Brain microvascular endothelial cell (primary cell): Measurements from ENCODE around the gene IRF9.
A peak's percentile ranks its signal among the peaks of the same experiment; 100 is the strongest.

Experiments
- DNase-seq: peaks from one replicate; pipeline ENCODE4 v3.0.0-alpha.2; 2020
- H3K27ac ChIP-seq: fragments of 250-450 bp; sonication (Bioruptor Pico); 2 replicates; pipeline ENCODE4 v1.5.1; 2020; ENCODE audit warnings: mild to moderate bottlenecking, moderate library complexity
- H3K27me3 ChIP-seq: fragments of 250-450 bp; sonication (Bioruptor Pico); replicated peaks from 2 replicates; pipeline ENCODE4 v1.5.1; 2020; ENCODE audit warnings: mild to moderate bottlenecking
- H3K36me3 ChIP-seq: fragments of 250-450 bp; sonication (Bioruptor Pico); replicated peaks from 2 replicates; pipeline ENCODE4 v1.5.1; 2020; ENCODE audit warnings: mild to moderate bottlenecking
- H3K4me3 ChIP-seq: 2 replicates; pipeline ENCODE4 v1.5.1; 2011; ENCODE audit warnings: low read depth, mild to moderate bottlenecking, control low read depth, low read length, moderate library complexity
- in situ Hi-C: cut with HindIII; loops from 2 replicates; pipeline ENCODE4 v1.10.0; 2017; ENCODE audit warnings: low sequenced_read_pairs, low pct_ligation_motif_present
- TF ChIP-seq, protein P1 (sequence below): IDR thresholded peaks from 2 replicates; pipeline ENCODE4 v1.5.1; 2011; ENCODE audit warnings: low read depth, mild to moderate bottlenecking, moderate library complexity, low read length, control low read depth, inconsistent platforms; ENCODE audit errors: missing control alignments

The IRF9 gene

DNA sequence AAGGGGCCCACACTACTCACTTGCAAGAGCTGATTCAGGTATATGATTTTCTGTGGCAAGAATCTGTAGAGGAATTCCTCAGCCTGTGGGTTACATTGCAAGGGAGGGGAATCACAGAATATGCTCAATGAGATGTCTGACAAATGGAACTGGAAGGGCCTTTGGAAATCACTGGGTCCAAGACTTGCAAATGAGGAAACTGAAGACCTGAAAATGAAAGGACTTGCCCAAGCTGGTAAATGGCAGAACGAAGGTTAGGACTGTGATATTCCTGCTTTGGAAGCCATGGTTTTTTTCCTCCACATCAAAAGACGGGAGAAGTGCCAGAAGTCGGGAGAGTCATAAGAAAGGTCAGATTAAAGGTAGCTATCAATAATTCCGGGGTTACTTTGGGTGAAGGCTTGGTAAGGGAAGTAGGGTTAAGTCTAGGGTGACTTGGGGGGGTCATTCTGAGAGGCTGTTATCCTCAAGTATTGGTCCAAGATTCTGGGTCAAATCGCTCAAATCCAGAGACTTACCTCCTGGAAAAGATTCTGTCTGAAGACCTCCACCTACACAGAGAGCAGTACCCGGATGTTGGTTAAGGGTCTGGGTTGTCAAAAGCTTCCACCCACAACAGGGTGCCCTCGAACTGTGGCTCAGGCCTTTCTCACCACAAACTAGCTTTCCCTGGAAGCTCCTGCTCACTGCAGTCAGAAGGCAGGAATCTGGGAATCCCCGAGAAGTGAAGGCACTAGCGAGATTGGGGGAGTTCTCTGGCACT is 15.2 kb upstream of the IRF9 start:
- peak overlapping the region; percentile 91 for H3K4me3 ChIP-seq
- peaks cover 20% of the 10 kb centered on the region for H3K36me3 ChIP-seq
- TF ChIP-seq, protein P1, sequence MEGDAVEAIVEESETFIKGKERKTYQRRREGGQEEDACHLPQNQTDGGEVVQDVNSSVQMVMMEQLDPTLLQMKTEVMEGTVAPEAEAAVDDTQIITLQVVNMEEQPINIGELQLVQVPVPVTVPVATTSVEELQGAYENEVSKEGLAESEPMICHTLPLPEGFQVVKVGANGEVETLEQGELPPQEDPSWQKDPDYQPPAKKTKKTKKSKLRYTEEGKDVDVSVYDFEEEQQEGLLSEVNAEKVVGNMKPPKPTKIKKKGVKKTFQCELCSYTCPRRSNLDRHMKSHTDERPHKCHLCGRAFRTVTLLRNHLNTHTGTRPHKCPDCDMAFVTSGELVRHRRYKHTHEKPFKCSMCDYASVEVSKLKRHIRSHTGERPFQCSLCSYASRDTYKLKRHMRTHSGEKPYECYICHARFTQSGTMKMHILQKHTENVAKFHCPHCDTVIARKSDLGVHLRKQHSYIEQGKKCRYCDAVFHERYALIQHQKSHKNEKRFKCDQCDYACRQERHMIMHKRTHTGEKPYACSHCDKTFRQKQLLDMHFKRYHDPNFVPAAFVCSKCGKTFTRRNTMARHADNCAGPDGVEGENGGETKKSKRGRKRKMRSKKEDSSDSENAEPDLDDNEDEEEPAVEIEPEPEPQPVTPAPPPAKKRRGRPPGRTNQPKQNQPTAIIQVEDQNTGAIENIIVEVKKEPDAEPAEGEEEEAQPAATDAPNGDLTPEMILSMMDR = no peak
- in situ Hi-C loops = no loop called here
- no peak for DNase-seq
- peak overlapping the region; percentile 82 for H3K27ac ChIP-seq
- no peaks in the 10 kb centered on the region for H3K27me3 ChIP-seq

DNA sequence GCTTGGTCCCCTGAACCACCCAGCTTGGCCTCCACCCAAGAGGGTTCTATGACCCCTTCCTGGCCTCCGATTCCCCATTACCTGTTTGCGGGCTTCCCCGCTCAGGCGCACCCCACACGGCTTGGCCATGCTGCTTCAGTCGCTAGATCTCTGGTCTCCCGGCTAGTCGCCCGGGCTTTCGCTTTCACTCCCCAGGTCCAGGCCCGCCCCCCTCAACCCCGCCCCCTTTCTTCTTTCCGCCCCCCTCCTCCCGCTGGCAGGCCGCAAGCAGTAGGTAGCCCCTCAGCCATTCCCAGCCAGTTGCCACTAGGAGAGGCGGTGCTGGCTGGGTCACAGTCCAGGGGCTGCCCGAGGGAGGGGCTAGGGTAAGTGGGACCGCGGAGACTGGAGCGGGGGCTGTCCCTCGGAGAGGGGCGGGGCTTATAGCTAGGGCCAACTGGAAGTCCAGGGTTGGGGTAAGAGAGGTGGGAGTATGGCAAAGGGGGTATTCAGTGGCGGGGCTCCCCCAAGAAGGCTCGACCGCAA is 14.6 kb upstream of the IRF9 start, which contains the start of gene PSME2:
PSME2 (minus strand) TSS at position 158 of the 525 bp plus-strand sequence; CDS start at position 129, 29 bp downstream.
- Histone ChIP-seq H3K27ac (peak within 1 kb of the TSS; percentile 82), H3K27me3 (no peaks in the 10 kb centered on the region), H3K36me3 (peaks cover 27% of the 10 kb centered on the region), H3K4me3 (peak within 1 kb of the TSS; percentile 91)
- TF ChIP-seq, protein P1 = peak; percentile 2
- DNase-seq = peak; percentile 96
- in situ Hi-C loops = no loop called here

DNA sequence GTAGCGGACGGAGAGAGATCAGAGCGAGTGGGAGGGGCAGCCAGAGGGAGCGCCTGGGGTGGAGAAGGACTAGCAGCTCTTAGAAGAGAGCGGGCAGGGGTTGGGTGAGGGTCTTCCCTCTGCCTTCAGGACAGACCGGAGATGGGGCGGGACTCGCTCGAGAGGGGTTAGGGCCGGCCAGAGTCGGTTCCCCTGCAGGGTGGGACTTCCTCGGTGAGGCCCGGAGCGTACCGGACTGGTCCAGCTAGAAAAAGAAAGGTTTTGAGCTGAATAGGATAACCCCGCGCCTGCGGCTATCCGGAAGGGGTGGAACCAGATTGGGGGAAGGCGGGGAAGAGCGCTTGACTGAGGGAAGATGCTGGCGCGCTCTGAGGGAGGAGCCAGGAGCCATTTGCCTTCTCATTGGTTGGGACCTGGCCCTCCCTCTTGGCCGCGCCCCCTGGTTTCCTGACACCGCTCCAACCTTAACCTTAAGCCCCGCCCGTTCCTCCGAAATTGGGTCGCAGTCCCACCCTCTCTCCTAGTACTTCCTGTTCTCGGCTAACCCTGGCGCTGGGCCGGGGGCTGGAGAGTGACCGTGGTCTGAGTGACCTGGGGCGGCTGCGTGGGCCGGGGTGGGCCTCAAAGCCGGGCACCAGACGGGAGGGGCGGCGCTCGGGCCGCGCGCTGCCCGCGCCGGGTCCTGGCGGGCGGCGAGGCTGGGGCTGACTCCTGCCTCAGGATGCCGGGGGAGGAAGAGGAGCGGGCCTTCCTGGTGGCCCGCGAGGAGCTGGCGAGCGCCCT is 13.9 kb upstream of the IRF9 start, which contains the start of gene RNF31:
RNF31 (plus strand) TSS at position 521 of the 783 bp plus-strand sequence; CDS start at position 722, 201 bp downstream.
- DNase-seq = peak; percentile 97
- in situ Hi-C loops = no loop called here
- TF ChIP-seq, protein P1 = no peak
- H3K27me3 ChIP-seq = no peaks in the 10 kb centered on the region
- H3K27ac ChIP-seq = peak within 1 kb of the TSS; percentile 82
- H3K4me3 ChIP-seq = peak within 1 kb of the TSS; percentile 91
- peaks cover 33% of the 10 kb centered on the region for H3K36me3 ChIP-seq

DNA sequence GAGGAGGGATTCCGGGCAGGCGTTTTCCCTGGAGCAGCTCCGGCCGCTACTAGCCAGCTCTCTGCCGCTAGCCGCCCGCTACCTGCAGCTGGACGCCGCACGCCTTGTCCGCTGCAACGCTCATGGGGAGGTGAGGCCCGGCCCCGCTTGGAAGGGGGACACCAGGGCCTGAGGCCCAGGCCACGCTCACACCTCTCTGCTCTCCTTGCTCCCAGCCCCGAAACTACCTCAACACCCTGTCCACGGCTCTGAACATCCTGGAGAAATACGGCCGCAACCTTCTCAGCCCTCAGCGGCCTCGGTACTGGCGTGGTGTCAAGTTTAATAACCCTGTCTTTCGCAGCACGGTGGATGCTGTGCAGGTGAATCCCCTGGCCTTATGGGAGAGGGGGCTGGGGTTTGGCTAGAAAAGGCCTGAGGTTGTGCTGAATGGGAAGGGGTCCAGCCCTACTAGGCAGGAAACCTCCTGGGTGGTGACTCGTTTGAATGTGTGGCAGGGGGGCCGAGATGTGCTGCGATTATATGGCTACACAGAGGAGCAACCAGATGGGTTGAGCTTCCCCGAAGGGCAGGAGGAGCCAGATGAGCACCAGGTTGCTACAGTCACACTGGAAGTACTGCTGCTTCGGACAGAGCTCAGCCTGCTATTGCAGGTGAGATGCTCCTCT is 13.2 kb upstream of the IRF9 start:
- Histone ChIP-seq H3K36me3 (peaks cover 38% of the 10 kb centered on the region), H3K27me3 (no peaks in the 10 kb centered on the region), H3K4me3 (peak overlapping the region; percentile 91), H3K27ac (peak overlapping the region; percentile 46)
- in situ Hi-C loops = no loop called here
- no peak for DNase-seq
- TF ChIP-seq, protein P1 = no peak

DNA sequence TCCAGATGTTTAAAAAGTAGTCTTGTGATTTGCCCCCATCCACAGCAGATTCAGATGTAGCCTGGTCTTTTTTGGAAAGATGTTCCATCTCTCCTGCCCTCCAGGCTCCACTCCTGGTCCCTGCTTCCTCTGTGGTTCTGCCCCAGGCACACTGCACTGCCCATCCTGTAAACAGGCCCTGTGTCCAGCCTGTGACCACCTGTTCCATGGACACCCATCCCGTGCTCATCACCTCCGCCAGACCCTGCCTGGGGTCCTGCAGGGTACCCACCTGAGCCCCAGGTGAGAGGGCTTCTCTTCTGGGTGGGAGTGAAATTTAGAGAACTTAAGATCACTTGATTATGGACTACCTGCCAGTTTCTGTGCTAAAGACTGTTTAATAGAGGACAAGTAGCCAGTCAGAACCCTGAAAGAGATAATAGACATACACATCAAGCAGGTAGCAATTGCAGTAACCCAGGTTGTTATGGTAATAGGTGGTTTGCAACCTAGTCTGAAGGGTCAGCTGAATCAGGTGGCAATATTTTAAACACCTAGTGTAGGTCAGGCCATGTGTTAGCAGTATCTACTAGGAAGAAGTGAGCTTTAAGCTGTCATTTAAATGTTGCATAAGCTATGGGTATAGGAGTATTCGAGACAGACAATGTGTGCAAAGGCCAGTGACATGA is 11.6 kb upstream of the IRF9 start:
- no peak overlapping the region for H3K27ac ChIP-seq
- H3K27me3 ChIP-seq = no peaks in the 10 kb centered on the region
- TF ChIP-seq, protein P1 = no peak
- H3K4me3 ChIP-seq = no peak overlapping the region
- peaks cover 33% of the 10 kb centered on the region for H3K36me3 ChIP-seq
- no peak for DNase-seq
- in situ Hi-C loops = no loop called here
